Cardiac fibroblast (primary cell): ENCODE data around the gene FLT3LG.

ENCODE experiments used
- DNase-seq, 2 donors: peaks; one replicate each; pipeline versions ENCODE4 v3.0.0 to v3.0.0-alpha.2; 2010; ENCODE audit warnings: low read depth in 2 of 2
- H3K4me3 ChIP-seq, 2 donors: replicated peaks in 1 of 2; 1 replicate in 1 of 2; 2 replicates in 1 of 2; pipeline ENCODE4 v1.5.1; 2011; ENCODE audit warnings: low read depth in 2 of 2, low read length in 2 of 2, mild to moderate bottlenecking in 2 of 2, moderate library complexity in 1 of 2
- TF ChIP-seq, protein P1 (sequence below): IDR thresholded peaks from one replicate; pipeline ENCODE4 v1.5.1; 2011; ENCODE audit warnings: low read depth, mild to moderate bottlenecking, low read length, inconsistent platforms

The FLT3LG gene

GRCh38 chr19:49473868-49474541 lies at the start of gene FLT3LG:
TSS of gene FLT3LG (plus strand) at chr19:49474215. CDS start at chr19:49474640, 425 bp downstream.
- TF ChIP-seq, protein P1, sequence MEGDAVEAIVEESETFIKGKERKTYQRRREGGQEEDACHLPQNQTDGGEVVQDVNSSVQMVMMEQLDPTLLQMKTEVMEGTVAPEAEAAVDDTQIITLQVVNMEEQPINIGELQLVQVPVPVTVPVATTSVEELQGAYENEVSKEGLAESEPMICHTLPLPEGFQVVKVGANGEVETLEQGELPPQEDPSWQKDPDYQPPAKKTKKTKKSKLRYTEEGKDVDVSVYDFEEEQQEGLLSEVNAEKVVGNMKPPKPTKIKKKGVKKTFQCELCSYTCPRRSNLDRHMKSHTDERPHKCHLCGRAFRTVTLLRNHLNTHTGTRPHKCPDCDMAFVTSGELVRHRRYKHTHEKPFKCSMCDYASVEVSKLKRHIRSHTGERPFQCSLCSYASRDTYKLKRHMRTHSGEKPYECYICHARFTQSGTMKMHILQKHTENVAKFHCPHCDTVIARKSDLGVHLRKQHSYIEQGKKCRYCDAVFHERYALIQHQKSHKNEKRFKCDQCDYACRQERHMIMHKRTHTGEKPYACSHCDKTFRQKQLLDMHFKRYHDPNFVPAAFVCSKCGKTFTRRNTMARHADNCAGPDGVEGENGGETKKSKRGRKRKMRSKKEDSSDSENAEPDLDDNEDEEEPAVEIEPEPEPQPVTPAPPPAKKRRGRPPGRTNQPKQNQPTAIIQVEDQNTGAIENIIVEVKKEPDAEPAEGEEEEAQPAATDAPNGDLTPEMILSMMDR: peak; percentile 84
- peak; percentile 77 to 81 for DNase-seq
- peak within 1 kb of the TSS; percentile 66 to 72 for H3K4me3 ChIP-seq

DNA sequence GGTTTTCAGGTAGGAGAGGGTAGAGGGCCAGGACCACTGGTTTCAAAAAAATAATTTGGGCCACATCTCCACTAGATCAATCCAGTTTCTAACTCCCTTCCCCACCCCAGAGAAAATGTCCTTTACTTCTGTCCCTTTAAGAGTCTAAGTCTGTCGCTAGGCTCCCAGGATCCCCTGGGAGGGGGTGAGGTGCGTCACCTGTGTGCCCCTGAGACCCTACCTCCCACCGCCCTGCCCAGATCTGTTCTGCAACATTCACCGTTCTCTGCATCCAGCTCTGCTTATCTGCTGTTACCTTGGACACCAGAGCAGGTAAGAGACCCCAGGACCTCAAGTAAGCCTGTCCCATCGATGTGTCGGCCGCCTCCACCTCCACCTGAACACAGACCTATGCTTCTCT lies 48.8 kb upstream of the FLT3LG start, which contains the start of gene GFY:
TSS of gene GFY (plus strand) at position 211 of the 400 bp plus-strand sequence. CDS start 1,043 bp downstream, outside the sequence.
- TF ChIP-seq, protein P1: no peak
- no peak within 1 kb of the TSS for H3K4me3 ChIP-seq
- no peak for DNase-seq

- no peak overlapping the region for H3K4me3 ChIP-seq
- TF ChIP-seq, protein P1: no peak
- peak in 1 of 2 donors; percentile 53 for DNase-seq
These were observed 48.0 kb upstream of the FLT3LG start for GRCh38 chr19:49425922-49426592.

GRCh38 chr19:49427339-49427738 lies 46.7 kb upstream of the FLT3LG start:
- TF ChIP-seq, protein P1: no peak
- H3K4me3 ChIP-seq: no peak overlapping the region

GRCh38 chr19:49427855-49428546 lies 46.0 kb upstream of the FLT3LG start:
- no peak overlapping the region for H3K4me3 ChIP-seq
- TF ChIP-seq, protein P1: no peak
- no peak for DNase-seq

More at GRCh38 chr19:49427339-49427738, 46.7 kb upstream of the FLT3LG start:
- DNase-seq: no peak

DNA sequence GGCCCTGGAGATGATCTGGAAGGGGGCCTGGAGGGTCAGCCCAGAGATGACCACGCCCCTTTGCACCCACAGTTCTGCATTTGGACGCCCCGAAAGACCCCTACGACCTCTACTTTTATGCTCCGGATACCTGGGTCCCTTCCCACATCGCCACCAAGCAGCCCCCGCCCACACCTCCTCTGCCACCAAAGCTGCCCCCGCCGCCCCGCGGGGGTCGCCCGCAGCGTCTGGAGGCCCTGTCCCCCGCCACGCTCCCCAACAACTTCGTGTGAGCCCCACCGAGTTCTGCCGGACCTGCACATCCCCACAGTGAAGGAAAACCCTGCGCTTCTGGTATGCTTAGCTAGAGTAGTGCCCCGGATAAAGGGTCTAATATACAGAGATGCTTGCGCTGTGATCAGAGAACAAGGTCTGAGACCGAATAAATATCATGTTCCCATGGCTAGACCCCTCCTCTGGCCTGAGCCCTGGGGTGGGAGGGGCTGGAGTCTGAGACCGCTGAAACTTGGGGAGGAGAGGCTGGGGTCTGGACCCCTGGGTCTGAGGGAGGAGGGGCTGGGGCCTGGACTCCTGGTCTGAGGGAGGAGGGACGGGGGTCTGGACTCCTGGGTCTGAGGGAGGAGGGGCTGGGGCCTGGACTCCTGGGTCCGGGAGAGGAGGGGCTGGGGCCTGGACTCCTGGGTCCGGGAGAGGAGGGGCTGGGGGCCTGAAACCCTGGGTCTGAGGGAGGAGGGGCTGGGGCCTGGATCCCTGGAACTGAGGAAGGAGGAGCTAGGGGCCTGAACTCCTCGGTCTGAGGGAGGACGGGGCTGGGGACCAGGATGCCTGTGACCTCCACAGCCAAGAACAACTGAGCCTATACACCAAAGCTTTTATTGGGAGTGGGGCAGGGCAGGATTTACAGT lies 45.2 kb upstream of the FLT3LG start:
- no peak overlapping the region for H3K4me3 ChIP-seq
- TF ChIP-seq, protein P1: no peak

More for the DNA sequence above, 45.2 kb upstream of the FLT3LG start:
- no peak for DNase-seq
